GM12872 (cell line): ENCODE data around the gene NR6A1.

ENCODE experiments used
- TF ChIP-seq, protein P1 (sequence below): IDR thresholded peaks from 3 replicates; pipeline ENCODE4 v1.5.1; 2011; ENCODE audit warnings: low read depth, mild to moderate bottlenecking, low read length, moderate library complexity; ENCODE audit not compliant: insufficient read depth

Gene NR6A1

DNA sequence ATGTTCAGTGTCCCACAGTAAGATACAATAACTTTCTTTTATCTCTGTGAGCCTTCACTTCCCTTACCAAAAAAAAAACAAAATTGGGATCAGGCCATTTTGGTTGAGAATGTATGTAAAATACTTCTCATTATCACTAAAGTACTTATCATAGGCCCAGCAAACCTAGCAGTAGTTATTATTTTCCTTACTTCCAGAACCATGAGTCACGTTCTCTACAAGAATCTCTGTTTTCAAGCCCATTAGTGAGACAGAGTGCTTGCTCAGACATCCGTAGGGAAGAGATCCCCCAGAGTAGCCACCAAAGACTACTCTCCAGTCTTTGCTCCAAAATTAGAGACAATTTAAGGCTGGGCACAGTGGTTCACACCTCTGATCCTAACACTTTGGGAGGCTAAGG lies 160.0 kb downstream of the NR6A1 start:
- TF ChIP-seq, protein P1, sequence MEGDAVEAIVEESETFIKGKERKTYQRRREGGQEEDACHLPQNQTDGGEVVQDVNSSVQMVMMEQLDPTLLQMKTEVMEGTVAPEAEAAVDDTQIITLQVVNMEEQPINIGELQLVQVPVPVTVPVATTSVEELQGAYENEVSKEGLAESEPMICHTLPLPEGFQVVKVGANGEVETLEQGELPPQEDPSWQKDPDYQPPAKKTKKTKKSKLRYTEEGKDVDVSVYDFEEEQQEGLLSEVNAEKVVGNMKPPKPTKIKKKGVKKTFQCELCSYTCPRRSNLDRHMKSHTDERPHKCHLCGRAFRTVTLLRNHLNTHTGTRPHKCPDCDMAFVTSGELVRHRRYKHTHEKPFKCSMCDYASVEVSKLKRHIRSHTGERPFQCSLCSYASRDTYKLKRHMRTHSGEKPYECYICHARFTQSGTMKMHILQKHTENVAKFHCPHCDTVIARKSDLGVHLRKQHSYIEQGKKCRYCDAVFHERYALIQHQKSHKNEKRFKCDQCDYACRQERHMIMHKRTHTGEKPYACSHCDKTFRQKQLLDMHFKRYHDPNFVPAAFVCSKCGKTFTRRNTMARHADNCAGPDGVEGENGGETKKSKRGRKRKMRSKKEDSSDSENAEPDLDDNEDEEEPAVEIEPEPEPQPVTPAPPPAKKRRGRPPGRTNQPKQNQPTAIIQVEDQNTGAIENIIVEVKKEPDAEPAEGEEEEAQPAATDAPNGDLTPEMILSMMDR, result no peak

DNA sequence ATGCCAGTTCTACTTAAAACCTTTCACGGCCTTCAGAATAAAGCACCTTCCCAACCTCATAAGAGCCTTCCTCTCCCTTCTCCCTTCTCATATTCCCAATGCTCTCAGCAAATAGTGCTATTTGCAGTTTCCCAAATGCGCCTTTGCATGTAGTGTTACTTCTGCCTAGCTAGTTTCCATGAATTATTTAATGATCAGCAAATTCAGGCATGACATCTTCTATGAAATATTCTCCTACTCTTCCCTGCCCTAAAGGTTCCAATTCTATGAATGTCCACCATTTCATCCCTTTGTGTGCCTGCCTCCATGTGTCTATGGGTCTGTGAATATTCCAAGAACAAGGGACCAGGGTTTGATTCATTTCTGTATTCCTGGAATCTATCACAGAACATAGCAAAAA lies 165.1 kb downstream of the NR6A1 start:
- TF ChIP-seq, protein P1, result no peak

DNA sequence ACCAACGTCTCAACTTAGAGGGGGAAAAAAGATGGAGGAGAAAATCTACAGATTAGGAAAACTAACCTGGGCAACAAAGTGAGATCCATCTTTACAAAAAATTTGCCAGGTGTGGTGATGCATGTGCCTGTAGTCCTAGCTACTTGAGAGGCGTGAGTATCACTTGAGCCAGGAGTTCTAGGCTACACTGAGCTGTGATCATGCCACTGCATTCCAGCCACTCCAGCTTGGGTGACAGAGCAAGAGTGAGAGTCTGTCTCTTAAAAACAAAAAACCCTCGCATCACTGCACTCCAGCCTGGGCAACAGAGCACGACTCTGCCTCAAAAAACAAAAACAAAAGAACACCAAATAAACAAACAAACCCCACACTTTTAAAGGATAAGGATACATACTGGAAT lies 165.9 kb downstream of the NR6A1 start:
- TF ChIP-seq, protein P1, result no peak

DNA sequence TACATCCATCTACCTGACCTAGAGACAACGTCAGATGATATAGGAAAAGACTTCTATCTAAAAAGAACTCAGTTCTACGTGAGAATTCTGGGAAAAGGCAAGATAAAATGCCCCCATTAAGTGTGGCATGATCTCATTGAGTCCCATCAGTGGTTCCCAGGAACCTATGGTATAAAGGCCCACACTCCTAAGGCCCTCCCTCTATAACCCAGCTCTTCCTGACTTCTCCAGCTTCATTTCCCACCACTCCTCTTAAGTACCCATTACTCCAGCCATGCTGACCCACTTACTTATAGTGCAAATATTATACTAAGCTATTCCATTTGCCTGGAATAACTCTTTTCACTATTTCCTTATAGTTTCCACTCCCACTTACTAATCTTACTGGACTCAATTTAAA lies 168.5 kb downstream of the NR6A1 start:
- TF ChIP-seq, protein P1, result no peak

DNA sequence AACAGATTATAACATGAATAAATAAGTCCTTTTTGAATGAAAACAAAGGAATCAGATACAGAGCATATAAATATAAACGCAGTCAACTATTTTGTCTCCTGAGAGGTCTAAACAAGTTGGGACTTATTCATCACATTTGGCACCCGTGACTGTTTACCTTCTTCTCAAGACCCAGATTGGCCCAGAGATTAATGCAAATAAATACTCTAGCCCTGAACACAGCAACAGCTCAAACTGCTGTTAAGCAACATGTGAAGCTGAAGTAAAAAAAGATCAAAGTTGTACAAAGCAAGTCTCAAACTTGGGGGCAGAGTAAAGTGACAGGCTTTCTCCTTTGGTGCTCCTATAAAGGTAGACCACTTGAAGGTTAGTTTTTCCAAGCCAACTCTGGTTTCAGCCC lies 168.9 kb downstream of the NR6A1 start:
- TF ChIP-seq, protein P1, result no peak

DNA sequence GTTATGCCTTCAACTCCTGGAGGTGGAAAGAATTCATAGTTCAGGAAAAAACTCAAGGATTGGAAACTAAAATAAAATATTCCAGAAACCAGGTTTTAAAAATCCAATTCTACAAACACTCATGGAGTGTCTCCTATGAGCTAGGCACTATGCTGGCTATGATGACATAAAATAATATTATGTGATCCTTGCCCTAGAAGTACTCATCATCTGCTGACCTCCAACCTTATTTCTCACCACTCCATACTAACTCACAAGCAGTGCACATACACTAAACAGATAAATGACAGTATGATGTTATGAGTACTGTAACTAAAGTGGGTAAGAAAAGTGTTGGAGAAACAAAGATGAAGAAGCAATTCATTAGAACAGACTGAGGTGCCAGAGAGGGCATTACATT lies 170.7 kb downstream of the NR6A1 start:
- TF ChIP-seq, protein P1, result no peak

DNA sequence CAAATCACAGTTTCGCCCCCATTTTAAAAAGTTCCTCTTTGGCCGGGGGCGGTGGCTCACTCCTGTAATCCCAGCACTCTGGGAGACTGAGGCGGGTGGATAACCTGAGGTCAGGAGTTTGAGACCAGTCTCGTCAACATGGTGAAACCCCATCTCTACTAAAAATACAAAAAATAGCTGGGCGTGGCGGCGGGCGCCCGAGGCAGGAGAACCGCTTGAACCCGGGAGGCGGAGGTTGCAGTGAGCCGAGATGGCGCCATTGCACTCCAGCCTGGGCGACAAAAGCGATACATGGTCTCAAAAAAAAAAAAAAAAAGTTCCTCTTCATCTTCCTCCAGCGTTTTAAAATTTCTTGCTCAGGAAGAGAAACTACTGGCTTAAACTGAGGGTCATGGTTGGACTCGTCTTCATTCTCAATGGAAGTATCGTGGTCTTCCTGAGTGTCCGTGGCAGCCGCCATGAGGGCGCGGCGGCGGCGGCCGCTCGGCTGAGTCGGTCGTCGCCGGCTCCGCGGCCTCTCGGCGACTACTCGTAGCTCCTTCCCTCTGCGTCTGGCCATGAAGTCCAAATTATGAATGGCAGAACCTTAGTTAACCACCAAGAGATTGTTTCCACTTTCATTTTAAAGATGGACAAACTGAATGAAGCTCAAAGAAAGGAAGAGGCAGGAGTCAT lies 171.9 kb downstream of the NR6A1 start:
- TF ChIP-seq, protein P1, result no peak
